ENCODE measurements around the gene ABCF2.

The ABCF2 gene

DNA sequence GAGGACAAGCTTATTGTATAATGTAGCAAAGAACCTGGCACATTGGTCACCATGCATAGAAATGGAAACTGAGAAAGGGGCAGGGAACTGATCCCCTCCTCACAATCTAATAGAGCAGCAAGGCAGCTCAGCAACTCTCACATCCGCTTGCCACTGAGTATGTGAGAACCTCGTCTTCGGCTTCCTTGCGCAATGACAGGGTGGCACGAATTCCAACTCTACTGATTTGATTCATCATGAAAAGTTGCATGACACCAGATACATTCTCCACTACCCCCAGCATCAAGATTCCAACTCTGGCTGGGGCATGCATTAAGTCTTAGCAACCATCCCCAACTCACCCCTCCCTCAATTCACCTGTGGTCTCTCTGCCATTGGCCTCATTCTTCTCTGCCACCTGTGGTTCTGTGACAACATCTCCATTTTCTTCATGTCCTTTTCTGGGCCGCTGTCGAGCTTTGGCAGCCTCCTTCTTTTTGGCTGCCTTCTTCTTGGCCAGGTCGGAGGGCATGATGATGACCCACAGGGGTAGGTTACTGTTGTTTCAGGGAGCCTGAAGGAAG lies 976 bp downstream of the ABCF2 start:
- TF ChIP-seq EZH2 (IDR thresholded peaks at IDR 0.05; ENCODE audit: borderline replicate concordance, low read length) = no peak
- TF ChIP-seq, protein P1, sequence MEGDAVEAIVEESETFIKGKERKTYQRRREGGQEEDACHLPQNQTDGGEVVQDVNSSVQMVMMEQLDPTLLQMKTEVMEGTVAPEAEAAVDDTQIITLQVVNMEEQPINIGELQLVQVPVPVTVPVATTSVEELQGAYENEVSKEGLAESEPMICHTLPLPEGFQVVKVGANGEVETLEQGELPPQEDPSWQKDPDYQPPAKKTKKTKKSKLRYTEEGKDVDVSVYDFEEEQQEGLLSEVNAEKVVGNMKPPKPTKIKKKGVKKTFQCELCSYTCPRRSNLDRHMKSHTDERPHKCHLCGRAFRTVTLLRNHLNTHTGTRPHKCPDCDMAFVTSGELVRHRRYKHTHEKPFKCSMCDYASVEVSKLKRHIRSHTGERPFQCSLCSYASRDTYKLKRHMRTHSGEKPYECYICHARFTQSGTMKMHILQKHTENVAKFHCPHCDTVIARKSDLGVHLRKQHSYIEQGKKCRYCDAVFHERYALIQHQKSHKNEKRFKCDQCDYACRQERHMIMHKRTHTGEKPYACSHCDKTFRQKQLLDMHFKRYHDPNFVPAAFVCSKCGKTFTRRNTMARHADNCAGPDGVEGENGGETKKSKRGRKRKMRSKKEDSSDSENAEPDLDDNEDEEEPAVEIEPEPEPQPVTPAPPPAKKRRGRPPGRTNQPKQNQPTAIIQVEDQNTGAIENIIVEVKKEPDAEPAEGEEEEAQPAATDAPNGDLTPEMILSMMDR (IDR thresholded peaks at IDR 0.05; ENCODE audit: low read length) = no peak
- peak overlapping the region; percentile 73 for H3K4me3 ChIP-seq (ENCODE audit: low read depth, low read length, poor library complexity, severe bottlenecking)
- H2AFZ ChIP-seq (ENCODE audit: low read length) = no peak overlapping the region
- peak overlapping the region; percentile 77 for H3K9ac ChIP-seq (ENCODE audit: low read length)
- H3K4me2 ChIP-seq (ENCODE audit: low read length) = peak overlapping the region; percentile 87
- H4K20me1 ChIP-seq (ENCODE audit: insufficient read depth, low read length) = no peaks in the 10 kb centered on the region
- H3K79me2 ChIP-seq (ENCODE audit: insufficient read depth, low read length) = peaks cover 12% of the 10 kb centered on the region
- no peak overlapping the region for H3K27ac ChIP-seq (ENCODE audit: low read depth, low read length, poor library complexity, severe bottlenecking)
- H3K9me2 ChIP-seq (ENCODE audit: low read depth, low read length) = no peaks in the 10 kb centered on the region
- no peaks in the 10 kb centered on the region for H3K27me3 ChIP-seq (ENCODE audit: insufficient read depth, low read length)
- peaks cover 22% of the 10 kb centered on the region for H3K4me1 ChIP-seq (ENCODE audit: insufficient read depth, low read length, severe bottlenecking)
- no peaks in the 10 kb centered on the region for H3F3A ChIP-seq (ENCODE audit: insufficient read depth, low read length)
- no peaks in the 10 kb centered on the region for H3K9me3 ChIP-seq (ENCODE audit: low read length)
- peaks cover 46% of the 10 kb centered on the region for H3K36me3 ChIP-seq (ENCODE audit: insufficient read depth, low read length)

DNA sequence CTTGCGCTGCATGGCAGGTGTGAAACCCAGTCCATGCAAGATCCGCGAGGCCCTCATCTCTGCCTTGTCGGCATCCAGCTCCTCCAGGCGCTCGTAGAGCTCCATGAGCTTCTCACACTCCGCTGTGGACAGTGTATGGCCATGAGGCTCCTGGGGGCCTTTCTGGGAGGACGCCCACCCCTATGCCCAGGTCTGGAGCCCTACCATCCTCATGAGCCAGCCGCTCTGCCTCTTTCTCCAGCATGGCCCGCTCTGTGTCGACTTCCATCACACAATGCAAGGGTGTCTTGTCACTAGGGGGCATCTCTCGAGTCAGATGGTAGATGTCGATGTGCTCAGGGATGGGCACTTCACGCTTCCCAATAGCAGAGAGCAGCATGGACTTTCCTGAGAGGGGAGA lies 3.3 kb downstream of the ABCF2 start:
- Histone ChIP-seq H4K20me1 (ENCODE audit: insufficient read depth, low read length) (no peaks in the 10 kb centered on the region), H3K4me2 (ENCODE audit: low read length) (no peak overlapping the region), H3K27ac (ENCODE audit: low read depth, low read length, poor library complexity, severe bottlenecking) (no peak overlapping the region), H3K79me2 (ENCODE audit: insufficient read depth, low read length) (peaks cover 12% of the 10 kb centered on the region), H3K4me3 (ENCODE audit: low read depth, low read length, poor library complexity, severe bottlenecking) (no peak overlapping the region), H3K4me1 (ENCODE audit: insufficient read depth, low read length, severe bottlenecking) (peaks cover 22% of the 10 kb centered on the region), H3K36me3 (ENCODE audit: insufficient read depth, low read length) (peaks cover 69% of the 10 kb centered on the region), H3K9me3 (ENCODE audit: low read length) (no peaks in the 10 kb centered on the region), H3K9me2 (ENCODE audit: low read depth, low read length) (no peaks in the 10 kb centered on the region), H3F3A (ENCODE audit: insufficient read depth, low read length) (no peaks in the 10 kb centered on the region), H2AFZ (ENCODE audit: low read length) (no peak overlapping the region), H3K9ac (ENCODE audit: low read length) (no peak overlapping the region), H3K27me3 (ENCODE audit: insufficient read depth, low read length) (no peaks in the 10 kb centered on the region)
- TF ChIP-seq, protein P1 (IDR thresholded peaks at IDR 0.05; ENCODE audit: low read length) = no peak
- TF ChIP-seq EZH2 (IDR thresholded peaks at IDR 0.05; ENCODE audit: borderline replicate concordance, low read length) = no peak

DNA sequence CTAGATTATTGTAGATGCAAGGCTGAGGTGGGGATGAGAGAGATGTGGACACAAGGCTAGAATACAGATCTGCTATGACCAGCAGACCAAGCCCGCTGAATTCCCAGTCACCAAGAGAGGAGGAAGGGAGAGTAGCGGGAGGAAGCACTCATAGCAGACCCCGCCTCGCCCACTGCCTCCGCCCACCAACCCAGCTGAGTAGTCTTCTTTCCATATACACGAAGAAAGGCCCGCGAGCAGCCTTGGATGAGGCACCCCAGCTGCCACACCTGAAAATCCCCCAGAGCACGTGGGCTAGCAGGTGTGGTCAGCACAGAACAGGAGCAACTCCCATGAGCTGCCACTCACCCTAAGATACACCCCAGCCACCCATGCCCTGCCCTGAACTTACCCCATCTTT lies 8.8 kb downstream of the ABCF2 start:
- H4K20me1 ChIP-seq (ENCODE audit: insufficient read depth, low read length) = no peaks in the 10 kb centered on the region
- peaks cover 97% of the 10 kb centered on the region for H3K36me3 ChIP-seq (ENCODE audit: insufficient read depth, low read length)

More for the DNA sequence above, 8.8 kb downstream of the ABCF2 start:
- H3K9me2 ChIP-seq (ENCODE audit: low read depth, low read length) = no peaks in the 10 kb centered on the region
- no peaks in the 10 kb centered on the region for H3K27me3 ChIP-seq (ENCODE audit: insufficient read depth, low read length)
- TF ChIP-seq EZH2 (IDR thresholded peaks at IDR 0.05; ENCODE audit: borderline replicate concordance, low read length) = no peak
- TF ChIP-seq, protein P1 (IDR thresholded peaks at IDR 0.05; ENCODE audit: low read length) = no peak
- H3K79me2 ChIP-seq (ENCODE audit: insufficient read depth, low read length) = no peaks in the 10 kb centered on the region
- no peaks in the 10 kb centered on the region for H3K9me3 ChIP-seq (ENCODE audit: low read length)
- H3K4me3 ChIP-seq (ENCODE audit: low read depth, low read length, poor library complexity, severe bottlenecking) = no peak overlapping the region
- no peak overlapping the region for H3K4me2 ChIP-seq (ENCODE audit: low read length)
- H3F3A ChIP-seq (ENCODE audit: insufficient read depth, low read length) = no peaks in the 10 kb centered on the region
- H3K4me1 ChIP-seq (ENCODE audit: insufficient read depth, low read length, severe bottlenecking) = no peaks in the 10 kb centered on the region
- no peak overlapping the region for H3K27ac ChIP-seq (ENCODE audit: low read depth, low read length, poor library complexity, severe bottlenecking)
- H3K9ac ChIP-seq (ENCODE audit: low read length) = no peak overlapping the region
- H2AFZ ChIP-seq (ENCODE audit: low read length) = no peak overlapping the region
